ENCODE measurements around the gene VEZF1.

Gene VEZF1

GRCh38 chr17:57935833-57936807 lies 51.9 kb downstream of the VEZF1 start:
- FAIRE-seq (no peak), DNase-seq (ENCODE audit: insufficient read length) (no peak)
- no peak for TF ChIP-seq POLR2A (IDR thresholded peaks at IDR 0.05; ENCODE audit: low read depth, low read length)
- no peak for TF ChIP-seq POLR2AphosphoS5 (IDR thresholded peaks at IDR 0.05; ENCODE audit: low read depth, low read length)
- TF ChIP-seq TAF1 (IDR thresholded peaks at IDR 0.05; ENCODE audit: borderline replicate concordance, low read depth, low read length): no peak

- TF ChIP-seq TAF1 (IDR thresholded peaks at IDR 0.05; ENCODE audit: borderline replicate concordance, low read depth, low read length) (no peak), POLR2A (IDR thresholded peaks at IDR 0.05; ENCODE audit: low read depth, low read length) (no peak), POLR2AphosphoS5 (IDR thresholded peaks at IDR 0.05; ENCODE audit: low read depth, low read length) (no peak)
- FAIRE-seq (no peak), DNase-seq (ENCODE audit: insufficient read length) (no peak)
These were observed 56.4 kb downstream of the VEZF1 start for GRCh38 chr17:57931488-57932137.

- FAIRE-seq: no peak
- DNase-seq (ENCODE audit: insufficient read length): no peak
- TF ChIP-seq POLR2AphosphoS5 (IDR thresholded peaks at IDR 0.05; ENCODE audit: low read depth, low read length) (no peak), TAF1 (IDR thresholded peaks at IDR 0.05; ENCODE audit: borderline replicate concordance, low read depth, low read length) (no peak), POLR2A (IDR thresholded peaks at IDR 0.05; ENCODE audit: low read depth, low read length) (no peak)
These were observed 57.8 kb downstream of the VEZF1 start for GRCh38 chr17:57930239-57930638.

GRCh38 chr17:57929386-57929785 lies 58.7 kb downstream of the VEZF1 start:
- FAIRE-seq: no peak
- DNase-seq (ENCODE audit: insufficient read length): no peak
- TF ChIP-seq POLR2A (IDR thresholded peaks at IDR 0.05; ENCODE audit: low read depth, low read length): no peak
- no peak for TF ChIP-seq TAF1 (IDR thresholded peaks at IDR 0.05; ENCODE audit: borderline replicate concordance, low read depth, low read length)
- no peak for TF ChIP-seq POLR2AphosphoS5 (IDR thresholded peaks at IDR 0.05; ENCODE audit: low read depth, low read length)

- TF ChIP-seq POLR2A (IDR thresholded peaks at IDR 0.05; ENCODE audit: low read depth, low read length): no peak
- no peak for TF ChIP-seq POLR2AphosphoS5 (IDR thresholded peaks at IDR 0.05; ENCODE audit: low read depth, low read length)
- no peak for TF ChIP-seq TAF1 (IDR thresholded peaks at IDR 0.05; ENCODE audit: borderline replicate concordance, low read depth, low read length)
- no peak for FAIRE-seq
- no peak for DNase-seq (ENCODE audit: insufficient read length)
These were observed 59.1 kb downstream of the VEZF1 start for GRCh38 chr17:57928928-57929327.

DNA sequence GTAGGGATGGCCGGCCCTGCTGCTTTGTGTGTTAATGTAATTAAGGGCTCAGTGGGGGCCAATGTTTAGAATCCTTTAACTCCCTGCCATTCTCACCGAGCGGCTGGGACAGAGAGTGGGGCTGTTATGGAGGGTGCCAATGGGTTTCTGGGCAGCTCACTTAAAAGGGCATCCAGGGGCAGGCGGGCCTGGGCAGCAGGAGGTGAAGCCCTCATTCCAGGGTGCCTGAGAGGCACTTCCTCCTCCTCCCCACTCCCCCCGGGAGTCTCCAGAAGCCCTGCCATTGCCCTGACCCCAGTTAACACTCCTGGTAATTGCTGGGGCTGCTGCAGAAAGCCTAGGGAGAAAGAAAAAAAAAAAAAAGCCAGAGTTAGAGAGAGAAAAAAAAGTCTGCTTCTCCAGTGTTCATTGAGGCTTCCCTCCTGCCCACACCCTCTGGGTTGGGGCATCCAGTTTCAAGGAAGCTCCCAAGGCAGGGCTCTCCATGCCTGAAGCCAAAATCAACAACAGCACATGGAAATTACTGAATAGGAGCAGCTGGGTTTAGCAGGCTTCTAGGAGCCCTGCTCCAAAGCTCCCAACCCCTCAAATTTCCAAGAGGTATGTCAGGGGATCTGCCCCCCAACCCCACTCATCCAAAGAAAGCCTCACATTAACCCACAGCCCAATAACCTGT lies 60.9 kb downstream of the VEZF1 start:
- FAIRE-seq (no peak), DNase-seq (ENCODE audit: insufficient read length) (no peak)
- TF ChIP-seq POLR2A (IDR thresholded peaks at IDR 0.05; ENCODE audit: low read depth, low read length) (no peak), POLR2AphosphoS5 (IDR thresholded peaks at IDR 0.05; ENCODE audit: low read depth, low read length) (no peak), TAF1 (IDR thresholded peaks at IDR 0.05; ENCODE audit: borderline replicate concordance, low read depth, low read length) (no peak)

GRCh38 chr17:57926723-57927047 lies 61.4 kb downstream of the VEZF1 start:
- FAIRE-seq: no peak
- TF ChIP-seq TAF1 (IDR thresholded peaks at IDR 0.05; ENCODE audit: borderline replicate concordance, low read depth, low read length) (no peak), POLR2AphosphoS5 (IDR thresholded peaks at IDR 0.05; ENCODE audit: low read depth, low read length) (no peak), POLR2A (IDR thresholded peaks at IDR 0.05; ENCODE audit: low read depth, low read length) (no peak)
- DNase-seq (ENCODE audit: insufficient read length): no peak

- TF ChIP-seq POLR2A (IDR thresholded peaks at IDR 0.05; ENCODE audit: low read depth, low read length) (no peak), TAF1 (IDR thresholded peaks at IDR 0.05; ENCODE audit: borderline replicate concordance, low read depth, low read length) (no peak), POLR2AphosphoS5 (IDR thresholded peaks at IDR 0.05; ENCODE audit: low read depth, low read length) (no peak)
- DNase-seq (ENCODE audit: insufficient read length) (no peak), FAIRE-seq (no peak)
These were observed 62.6 kb downstream of the VEZF1 start for GRCh38 chr17:57925361-57925990.

GRCh38 chr17:57924677-57925076 lies 63.4 kb downstream of the VEZF1 start:
- TF ChIP-seq POLR2AphosphoS5 (IDR thresholded peaks at IDR 0.05; ENCODE audit: low read depth, low read length): no peak
- TF ChIP-seq TAF1 (IDR thresholded peaks at IDR 0.05; ENCODE audit: borderline replicate concordance, low read depth, low read length): no peak
- TF ChIP-seq POLR2A (IDR thresholded peaks at IDR 0.05; ENCODE audit: low read depth, low read length): no peak
- DNase-seq (ENCODE audit: insufficient read length): no peak
- FAIRE-seq: no peak
